NCI-H446 treated with DMSO at 0.1 percent for 48 hours (cell line): ENCODE results near the gene PIP5K1A.
A peak's percentile ranks its signal among the peaks of the same experiment; 100 is the strongest.
"Not testable (repeated sequence)": the region's sequence is repeated elsewhere in the genome, so short reads cannot be mapped to it uniquely, and the experiment has no call there.

Experiments
- DNase-seq: peaks from one replicate; lab custom pipeline; 2025; lab: John Stamatoyannopoulos, UW

Gene PIP5K1A

GRCh38 chr1:151198254-151199127, at the start of gene PIP5K1A:
Gene PIP5K1A, plus strand, starts transcription at chr1:151198552. Its CDS starts 445 bp downstream, at chr1:151198997.
- DNase-seq, result peak; percentile 95

GRCh38 chr1:151156515-151156819, 41.9 kb upstream of the PIP5K1A start, which contains the start of gene TNFAIP8L2:
Gene TNFAIP8L2, plus strand, starts transcription at chr1:151156649. Its CDS starts 2,049 bp downstream, at chr1:151158698.
- no peak for DNase-seq

GRCh38 chr1:151157067-151157531, 41.3 kb upstream of the PIP5K1A start:
- DNase-seq, result no peak

GRCh38 chr1:151158326-151158725, 40.0 kb upstream of the PIP5K1A start:
- DNase-seq, result no peak

- DNase-seq, result no peak
Measured at GRCh38 chr1:151158751-151159251, 39.6 kb upstream of the PIP5K1A start.

- no peak for DNase-seq
Measured at GRCh38 chr1:151159373-151159772, 39.0 kb upstream of the PIP5K1A start.

GRCh38 chr1:151164732-151165280, 33.5 kb upstream of the PIP5K1A start:
- no peak for DNase-seq

GRCh38 chr1:151165281-151165737, 33.0 kb upstream of the PIP5K1A start:
- peak; percentile 16 for DNase-seq

GRCh38 chr1:151165738-151166504, 32.4 kb upstream of the PIP5K1A start, which contains the start of the genes LYSMD1 and SCNM1:
Gene LYSMD1, minus strand, starts transcription at chr1:151165902. Its CDS starts 644 bp downstream, at chr1:151165258.
Gene SCNM1, plus strand, starts transcription at chr1:151166144. Its CDS starts 9 bp downstream, at chr1:151166153.
- peak; percentile 96 for DNase-seq

GRCh38 chr1:151166505-151166956, 31.8 kb upstream of the PIP5K1A start:
- DNase-seq, result no peak

- no peak for DNase-seq
Measured at GRCh38 chr1:151167116-151167515, 31.2 kb upstream of the PIP5K1A start.

- no peak for DNase-seq
Measured at GRCh38 chr1:151171190-151171589, 27.2 kb upstream of the PIP5K1A start.

- DNase-seq, result no peak
Measured at GRCh38 chr1:151175041-151175741, 23.2 kb upstream of the PIP5K1A start.

- DNase-seq, result no peak
Measured at GRCh38 chr1:151175863-151176262, 22.5 kb upstream of the PIP5K1A start, which contains the start of gene TMOD4. Gene TMOD4, minus strand, starts transcription at chr1:151175981. Its CDS starts 1,106 bp downstream, at chr1:151174875.

- no peak for DNase-seq
Measured at GRCh38 chr1:151176514-151177045, 21.8 kb upstream of the PIP5K1A start.

GRCh38 chr1:151184211-151184610, 14.1 kb upstream of the PIP5K1A start:
- no peak for DNase-seq

- no peak for DNase-seq
Measured at GRCh38 chr1:151187205-151187604, 11.1 kb upstream of the PIP5K1A start.

GRCh38 chr1:151188667-151189066, 9.7 kb upstream of the PIP5K1A start:
- not testable (repeated sequence) for DNase-seq

- DNase-seq, result peak; percentile 77
Measured at GRCh38 chr1:151189637-151190445, 8.5 kb upstream of the PIP5K1A start, which contains the start of gene VPS72. Gene VPS72, minus strand, starts transcription at chr1:151190197. Its CDS starts 76 bp downstream, at chr1:151190121.

- no peak for DNase-seq
Measured at GRCh38 chr1:151192047-151192446, 6.3 kb upstream of the PIP5K1A start.
